VCaP (cell line): Measurements from ENCODE around the gene SKAP2.

ENCODE experiments used
- H3K27ac ChIP-seq: fragments of 450-650 bp; 2 replicates; pipeline ENCODE4 v1.5.1; 2017
- CTCF ChIP-seq: fragments of 450-650 bp; conservative IDR thresholded peaks from 2 replicates; pipeline ENCODE4 v1.5.1; 2017; ENCODE audit warnings: mild to moderate bottlenecking, moderate library complexity

The SKAP2 gene

GRCh38 chr7:26787701-26788100, 76.7 kb downstream of the SKAP2 start:
- TF ChIP-seq CTCF, result no peak
- H3K27ac ChIP-seq, result no peak overlapping the region

- no peak for TF ChIP-seq CTCF
- no peak overlapping the region for H3K27ac ChIP-seq
Observed at GRCh38 chr7:26784118-26784517, 80.3 kb downstream of the SKAP2 start.

- no peak overlapping the region for H3K27ac ChIP-seq
- TF ChIP-seq CTCF, result no peak
Observed at GRCh38 chr7:26782501-26782900, 81.9 kb downstream of the SKAP2 start.

GRCh38 chr7:26779978-26780595, 84.3 kb downstream of the SKAP2 start:
- H3K27ac ChIP-seq, result no peak overlapping the region
- TF ChIP-seq CTCF, result no peak

GRCh38 chr7:26777385-26777784, 87.0 kb downstream of the SKAP2 start:
- peak; percentile 26; the same call in 1 of the 2 replicates for TF ChIP-seq CTCF
- no peak overlapping the region for H3K27ac ChIP-seq

- TF ChIP-seq CTCF, result no peak
Observed at GRCh38 chr7:26760501-26760900, 103.9 kb downstream of the SKAP2 start.

GRCh38 chr7:26759108-26759507, 105.3 kb downstream of the SKAP2 start:
- no peak overlapping the region for H3K27ac ChIP-seq
- no peak for TF ChIP-seq CTCF

More at GRCh38 chr7:26760501-26760900, 103.9 kb downstream of the SKAP2 start:
- H3K27ac ChIP-seq, result no peak overlapping the region
